GM12878 (cell line): Measurements from ENCODE around the gene PALLD. TPM values are rescaled to one million over a fixed set of nuclear protein-coding genes. Genes with fewer than 3 reads are reported as not detected.

Experiments
- ATAC-seq: fragments of 200-7000 bp; cut with Tn5 transposase; 3 replicates; pipeline ENCODE4 v1.9.1; 2020; ENCODE audit warnings: mild to moderate bottlenecking, moderate library complexity
- BruUV-seq: library from RNA; stranded (reverse); fragments of 400-500 nt; replicated peaks from 2 replicates; lab custom pipeline; 2021; lab: Mats Ljungman, UMichigan
- CTCF ChIA-PET: fragments of 300-600 bp; sonication (Branson Sonifier 250); formaldehyde crosslinking; extraction: SDS; loops from one replicate; lab custom pipeline; 2021; ENCODE audit warnings: inconsistent platforms; lab: Yijun Ruan, JAX
- POLR2A ChIA-PET: fragments of 350-600 bp; formaldehyde crosslinking; extraction: SDS; loops from one replicate; lab custom pipeline; 2021; ENCODE audit warnings: inconsistent platforms; lab: Charles Lee
- RAD21 ChIA-PET: fragments of 300-600 bp; sonication (Branson Sonifier 250); formaldehyde crosslinking; loops from one replicate; lab custom pipeline; 2023; ENCODE audit warnings: antibody characterized with exemption; ENCODE audit not compliant: unreplicated experiment; lab: Charles Lee
- SMC1A ChIA-PET: fragments of 300-600 bp; sonication (Branson Sonifier 250); formaldehyde crosslinking; loops from one replicate; lab custom pipeline; 2023; ENCODE audit not compliant: unreplicated experiment, uncharacterized antibody; lab: Charles Lee
- DNase-seq: peaks from one replicate; pipeline ENCODE4 v3.0.0-alpha.2; 2011; ENCODE audit warnings: low read depth, low spot score
- FAIRE-seq: peaks from 3 replicates; lab custom pipeline; 2011; peaks lifted over from hg19 to GRCh38; lab: Jason Lieb, UNC
- H2AFZ ChIP-seq: 2 replicates; pipeline ENCODE4 v1.6.0; 2011; ENCODE audit warnings: low read depth, low read length, control low read depth; ENCODE audit not compliant: control insufficient read depth
- H3K27ac ChIP-seq: 2 replicates; pipeline ENCODE4 v1.5.1; 2011; ENCODE audit warnings: control low read depth; ENCODE audit not compliant: control insufficient read depth, insufficient read depth
- H3K27me3 ChIP-seq, 2 experiments: replicated peaks in 1 of 2; 2 replicates each; pipeline versions ENCODE4 v1.6.0 to v1.6.1; 2011; ENCODE audit warnings: low read length in 1 of 2; ENCODE audit not compliant: control insufficient read depth in 2 of 2, insufficient read depth in 2 of 2
- H3K36me3 ChIP-seq, 2 experiments: 2 replicates each; pipeline ENCODE4 v1.5.1; 2011; ENCODE audit warnings: low read length in 1 of 2; ENCODE audit not compliant: control insufficient read depth in 2 of 2, insufficient read depth in 2 of 2
- H3K4me1 ChIP-seq: 2 replicates; pipeline ENCODE4 v1.6.1; 2011; ENCODE audit warnings: mild to moderate bottlenecking, low read length, moderate library complexity, mixed read lengths; ENCODE audit not compliant: control insufficient read depth, insufficient read depth
- H3K4me2 ChIP-seq: 2 replicates; pipeline ENCODE4 v1.6.0; 2011; ENCODE audit warnings: control low read depth; ENCODE audit not compliant: control insufficient read depth, insufficient read depth
- H3K4me3 ChIP-seq: fragments of 200-600 bp; sonication (generic); 2 replicates; pipeline ENCODE4 v1.5.1; 2016
- H3K79me2 ChIP-seq: 2 replicates; pipeline ENCODE4 v1.6.0; 2011; ENCODE audit warnings: low read length; ENCODE audit not compliant: control insufficient read depth, insufficient read depth
- H3K9ac ChIP-seq: 2 replicates; pipeline ENCODE4 v1.8.0; 2011; ENCODE audit warnings: low read length, control low read depth, mixed read lengths; ENCODE audit not compliant: control insufficient read depth, insufficient read depth
- H3K9me3 ChIP-seq: replicated peaks from 3 replicates; pipeline ENCODE4 v1.5.1; 2011; ENCODE audit warnings: mild to moderate bottlenecking, low read length; ENCODE audit not compliant: control insufficient read depth, insufficient read depth
- H4K20me1 ChIP-seq: 2 replicates; pipeline ENCODE4 v1.6.0; 2011; ENCODE audit not compliant: control insufficient read depth, insufficient read depth
- NR2C2 ChIP-seq: IDR thresholded peaks from 2 replicates; pipeline ENCODE4 v1.6.1; 2011; ENCODE audit warnings: borderline replicate concordance, low read depth; ENCODE audit not compliant: control insufficient read depth, insufficient read length
- PRDM15 ChIP-seq: fragments of 450-650 bp; formaldehyde crosslinking; IDR thresholded peaks from 2 replicates; pipeline ENCODE4 v1.4.0; 2020; ENCODE audit warnings: mild to moderate bottlenecking, moderate library complexity
- SMAD5 ChIP-seq: IDR thresholded peaks from 2 replicates; pipeline ENCODE4 v1.6.1; 2016; ENCODE audit warnings: antibody characterized with exemption, low read depth
- ZBTB33 ChIP-seq: fragments of 450-650 bp; IDR thresholded peaks from 2 replicates; pipeline ENCODE4 v1.6.1; 2017; ENCODE audit warnings: mild to moderate bottlenecking
- WGBS: methylation state at CpG from one replicate; pipeline ENCODE4 v1.1.6; 2016; ENCODE audit warnings: low lambda C conversion rate; ENCODE audit not compliant: insufficient replicate concordance, insufficient coverage; ENCODE audit errors: missing lambda C conversion rate; 5-methylcytosine and 5-hydroxymethylcytosine counted together
- in situ Hi-C: fragments of 300-500 bp; cut with MboI; formaldehyde crosslinking; loops from 9 replicates; pipeline ENCODE4 v1.14.3; 2018; ENCODE audit warnings: mixed read lengths
- intact Hi-C: fragments of 100-400 bp; cut with micrococcal nuclease; formaldehyde crosslinking; loops from one replicate; pipeline ENCODE4 v1.14.2; 2022; ENCODE audit not compliant: unreplicated experiment
- polyA plus RNA-seq, 11 experiments: library from polyadenylated mRNA; depleted of rRNA in 4 of 11; unstranded in 6 of 11; stranded (reverse) in 5 of 11; fragments of >200 nt; fragmentation: Nextera tagmentation in 4 of 11; fragmentation: Illumina TruSeq in 1 of 11; extraction: Ambion mirVana in 4 of 11; extraction: Trizol in 1 of 11; gene quantifications; 1 replicate in 1 of 11; 2 replicates in 10 of 11; pipeline versions ENCODE4 v1.2.1 to v1.2.3, GENCODE V29; 2011 to 2016; ENCODE audit warnings: inconsistent platforms in 2 of 11, missing spikeins in 2 of 11, low read depth in 1 of 11
- total RNA-seq, 4 experiments: library from RNA; depleted of rRNA in 3 of 4; stranded (reverse); fragments of >200 nt in 3 of 4; fragmentation: Illumina TruSeq in 1 of 4; extraction: Trizol in 1 of 4; gene quantifications; 2 replicates each; pipeline versions ENCODE4 v1.2.1 to v1.2.3, GENCODE V29; 2013 to 2021

PALLD gene
- total and polyA plus RNA-seq, 10 of the 15 experiments (the other 5 are each of a cell fraction or from before 2014, with no cell fraction given), result 1.0 to 7.7 (median 1.7) TPM

- 54% methylated on average over 9 of the region's 9 CpGs for WGBS
- BruUV-seq, result no TSS peak
- FAIRE-seq (no peak), DNase-seq (no peak), ATAC-seq (no peak)
- Histone ChIP-seq H2AFZ (no peak overlapping the region), H3K4me2 (no peak overlapping the region), H3K4me3 (no peak overlapping the region), H3K79me2 (no peaks in the 10 kb centered on the region), H3K9ac (no peak overlapping the region), H3K27ac (no peak overlapping the region), H4K20me1 (no peaks in the 10 kb centered on the region), H3K27me3 (peaks cover 2 to 8% of the 10 kb centered on the region in 2 experiments; a peak in 2 of 4 replicates), H3K4me1 (no peaks in the 10 kb centered on the region), H3K9me3 (no peaks in the 10 kb centered on the region), H3K36me3 (no peaks in the 10 kb centered on the region)
- ChIA-PET POLR2A (no interaction called here), CTCF (interaction anchor here (1.0 to 2.2 kb wide), 3 partner anchors 12 to 125 kb away, joined by 3 to 9 read pairs (median 3); no protein-coding TSS in a partner anchor), RAD21 (interaction anchor here (1.5 to 2.1 kb wide), 2 partner anchors 47 to 125 kb away, joined by 3 to 7 read pairs; no protein-coding TSS in a partner anchor), SMC1A (interaction anchor here (0.8 to 12.5 kb wide), 9 partner anchors 9 to 125 kb away, joined by 3 to 105 read pairs (median 5); no protein-coding TSS in a partner anchor)
- TF ChIP-seq NR2C2 (no peak), PRDM15 (CRISPR knock-in tag) (no peak), SMAD5 (no peak), ZBTB33 (no peak)
- intact Hi-C loops (no loop called here), in situ Hi-C loops (no loop called here)
These were observed 339.6 kb downstream of the PALLD start for GRCh38 chr4:168836490-168836889.
